Measurements from ENCODE around the gene PLCB1. TPM values are rescaled to one million over a fixed set of nuclear protein-coding genes. Genes with fewer than 3 reads are reported as not detected.

Gene PLCB1
- total RNA-seq, 1 donor from 2014 or later, result 6.3 TPM

GRCh38 chr20:8423482-8423881 is 291.4 kb downstream of the PLCB1 start:
- Histone ChIP-seq H3K36me3 (no peaks in the 10 kb centered on the region), H3K27ac (no peak overlapping the region), H3K9me3 (no peaks in the 10 kb centered on the region), H3K4me1 (peaks cover 10% of the 10 kb centered on the region), H3K4me3 (no peak overlapping the region), H3K27me3 (ENCODE audit: low read depth) (no peaks in the 10 kb centered on the region)
- DNase-seq, result no peak
- intact Hi-C loops (cut with DNase I), result no loop called here
- no peak for TF ChIP-seq CTCF (IDR thresholded peaks at IDR 0.05)
- ATAC-seq, result no peak

- intact Hi-C loops (cut with DNase I), result no loop called here
Measured at GRCh38 chr20:8424010-8424409, 291.9 kb downstream of the PLCB1 start.

GRCh38 chr20:8425016-8425415 is 292.9 kb downstream of the PLCB1 start:
- Histone ChIP-seq H3K4me3 (no peak overlapping the region), H3K27me3 (ENCODE audit: low read depth) (no peaks in the 10 kb centered on the region), H3K9me3 (no peaks in the 10 kb centered on the region), H3K36me3 (no peaks in the 10 kb centered on the region), H3K4me1 (peaks cover 10% of the 10 kb centered on the region), H3K27ac (no peak overlapping the region)
- DNase-seq, result no peak
- no peak for ATAC-seq
- intact Hi-C loops (cut with DNase I), result no loop called here
- no peak for TF ChIP-seq CTCF (IDR thresholded peaks at IDR 0.05)

More at GRCh38 chr20:8424010-8424409, 291.9 kb downstream of the PLCB1 start:
- Histone ChIP-seq H3K4me3 (no peak overlapping the region), H3K36me3 (no peaks in the 10 kb centered on the region), H3K9me3 (no peaks in the 10 kb centered on the region), H3K27ac (no peak overlapping the region), H3K4me1 (peaks cover 10% of the 10 kb centered on the region), H3K27me3 (ENCODE audit: low read depth) (no peaks in the 10 kb centered on the region)
- TF ChIP-seq CTCF (IDR thresholded peaks at IDR 0.05), result no peak
- ATAC-seq (no peak), DNase-seq (no peak)

- no peak for ATAC-seq
- H3K4me3 ChIP-seq, result no peak overlapping the region
- no peak overlapping the region for H3K27ac ChIP-seq
- no peaks in the 10 kb centered on the region for H3K36me3 ChIP-seq
- DNase-seq, result no peak
- H3K9me3 ChIP-seq, result no peaks in the 10 kb centered on the region
- H3K4me1 ChIP-seq, result peaks cover 10% of the 10 kb centered on the region
- intact Hi-C loops (cut with DNase I), result no loop called here
- TF ChIP-seq CTCF (IDR thresholded peaks at IDR 0.05), result no peak
- H3K27me3 ChIP-seq (ENCODE audit: low read depth), result no peaks in the 10 kb centered on the region
Measured at GRCh38 chr20:8425802-8426201, 293.7 kb downstream of the PLCB1 start.

GRCh38 chr20:8427419-8428040 is 295.5 kb downstream of the PLCB1 start:
- Histone ChIP-seq H3K27me3 (ENCODE audit: low read depth) (no peaks in the 10 kb centered on the region), H3K27ac (no peak overlapping the region), H3K36me3 (no peaks in the 10 kb centered on the region), H3K9me3 (no peaks in the 10 kb centered on the region), H3K4me1 (peaks cover 16% of the 10 kb centered on the region), H3K4me3 (no peak overlapping the region)
- DNase-seq (no peak), ATAC-seq (peak; percentile 67 to 79)
- TF ChIP-seq CTCF (IDR thresholded peaks at IDR 0.05), result no peak
- intact Hi-C loops (cut with DNase I), result no loop called here
